Measurements from ENCODE around the gene CNNM3. TPM values are rescaled to one million over a fixed set of nuclear protein-coding genes. Genes with fewer than 3 reads are reported as not detected.
A peak's percentile ranks its signal among the peaks of the same experiment; 100 is the strongest.
"Not testable (repeated sequence)": the region's sequence is repeated elsewhere in the genome, so short reads cannot be mapped to it uniquely, and the experiment has no call there.

CNNM3 gene
- total and polyA plus RNA-seq, 8 donors: 4.6 to 107 (median 10.8) TPM

- H3K36me3 ChIP-seq: peaks cover 10 to 60% (median 53%) of the 10 kb centered on the region in 4 donors
- TF ChIP-seq POLR2A (IDR thresholded peaks at IDR 0.05) (no peak), POLR2AphosphoS5 (IDR thresholded peaks at IDR 0.05) (peak in 1 of 3 donors; percentile 81), EP300 (IDR thresholded peaks at IDR 0.05) (no peak)
- TF ChIP-seq, protein P1, sequence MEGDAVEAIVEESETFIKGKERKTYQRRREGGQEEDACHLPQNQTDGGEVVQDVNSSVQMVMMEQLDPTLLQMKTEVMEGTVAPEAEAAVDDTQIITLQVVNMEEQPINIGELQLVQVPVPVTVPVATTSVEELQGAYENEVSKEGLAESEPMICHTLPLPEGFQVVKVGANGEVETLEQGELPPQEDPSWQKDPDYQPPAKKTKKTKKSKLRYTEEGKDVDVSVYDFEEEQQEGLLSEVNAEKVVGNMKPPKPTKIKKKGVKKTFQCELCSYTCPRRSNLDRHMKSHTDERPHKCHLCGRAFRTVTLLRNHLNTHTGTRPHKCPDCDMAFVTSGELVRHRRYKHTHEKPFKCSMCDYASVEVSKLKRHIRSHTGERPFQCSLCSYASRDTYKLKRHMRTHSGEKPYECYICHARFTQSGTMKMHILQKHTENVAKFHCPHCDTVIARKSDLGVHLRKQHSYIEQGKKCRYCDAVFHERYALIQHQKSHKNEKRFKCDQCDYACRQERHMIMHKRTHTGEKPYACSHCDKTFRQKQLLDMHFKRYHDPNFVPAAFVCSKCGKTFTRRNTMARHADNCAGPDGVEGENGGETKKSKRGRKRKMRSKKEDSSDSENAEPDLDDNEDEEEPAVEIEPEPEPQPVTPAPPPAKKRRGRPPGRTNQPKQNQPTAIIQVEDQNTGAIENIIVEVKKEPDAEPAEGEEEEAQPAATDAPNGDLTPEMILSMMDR (IDR thresholded peaks at IDR 0.05): peak in 5 of 7 experiments; percentile 86 to 95 (median 87)
- no peaks in the 10 kb centered on the region for H3K9me3 ChIP-seq
- H3K4me3 ChIP-seq: no peak overlapping the region
- WGBS, 5 donors: 39 to 48% (median 40%) methylated on average over 10 to 15 of the region's 15 CpGs
- H3K27ac ChIP-seq: peak overlapping the region in 1 of 5 donors; percentile 5
- intact Hi-C loops (cut with DNase I; ENCODE audit: low total_unique reads): no loop called here
- no peaks in the 10 kb centered on the region for H3K27me3 ChIP-seq
- peaks cover 0 to 9% (median 8%) of the 10 kb centered on the region in 4 donors for H3K4me1 ChIP-seq
- DNase-seq: peak; percentile 84 to 90
Observed at GRCh38 chr2:96801005-96801785, 14.9 kb upstream of the CNNM3 start.

- Histone ChIP-seq H3K27ac (no peak overlapping the region), H3K4me1 (peaks cover 0 to 9% (median 8%) of the 10 kb centered on the region in 4 donors), H3K36me3 (peaks cover 10 to 58% (median 51%) of the 10 kb centered on the region in 4 donors), H3K4me3 (no peak overlapping the region), H3K27me3 (no peaks in the 10 kb centered on the region), H3K9me3 (no peaks in the 10 kb centered on the region)
- TF ChIP-seq POLR2A (IDR thresholded peaks at IDR 0.05) (no peak), POLR2AphosphoS5 (IDR thresholded peaks at IDR 0.05) (no peak), EP300 (IDR thresholded peaks at IDR 0.05) (no peak)
- TF ChIP-seq, protein P1 (IDR thresholded peaks at IDR 0.05): no peak
- no peak for DNase-seq
- intact Hi-C loops (cut with DNase I; ENCODE audit: low total_unique reads): no loop called here
- 83 to 89% (median 88%) methylated on average over 8 to 10 of the region's 10 CpGs for WGBS, 5 donors
Observed at GRCh38 chr2:96801786-96802595, 14.1 kb upstream of the CNNM3 start.

DNA sequence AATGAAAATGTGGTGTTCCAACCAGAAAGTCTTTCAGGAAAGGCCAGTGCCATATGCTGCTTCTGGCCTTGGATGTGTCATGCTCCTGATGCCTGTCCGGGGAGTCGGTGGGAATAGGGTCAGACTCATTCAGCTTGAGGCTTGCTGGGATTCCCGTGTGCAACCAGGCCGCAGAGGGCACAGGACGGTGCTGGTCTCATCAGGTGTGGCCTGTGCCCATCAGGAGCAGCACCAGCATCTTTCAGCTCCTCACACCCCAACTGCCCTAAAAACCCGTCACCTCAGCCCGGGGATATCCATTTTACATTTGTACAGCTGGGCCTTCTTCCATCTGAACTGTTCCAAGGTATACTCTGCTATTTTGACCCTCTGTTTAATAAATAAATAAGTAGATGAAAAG, 13.3 kb upstream of the CNNM3 start:
- WGBS, 5 donors: 94 to 97% (median 94%) methylated on average over 7 of the region's 7 CpGs
- intact Hi-C loops (cut with DNase I; ENCODE audit: low total_unique reads): no loop called here
- DNase-seq: no peak
- peaks cover 0 to 9% (median 8%) of the 10 kb centered on the region in 4 donors for H3K4me1 ChIP-seq
- no peak overlapping the region for H3K27ac ChIP-seq
- TF ChIP-seq POLR2A (IDR thresholded peaks at IDR 0.05) (no peak), EP300 (IDR thresholded peaks at IDR 0.05) (no peak)
- TF ChIP-seq, protein P1 (IDR thresholded peaks at IDR 0.05): no peak
- peaks cover 10 to 51% (median 44%) of the 10 kb centered on the region in 4 donors for H3K36me3 ChIP-seq
- H3K4me3 ChIP-seq: no peak overlapping the region
- H3K9me3 ChIP-seq: no peaks in the 10 kb centered on the region
- H3K27me3 ChIP-seq: no peaks in the 10 kb centered on the region

DNA sequence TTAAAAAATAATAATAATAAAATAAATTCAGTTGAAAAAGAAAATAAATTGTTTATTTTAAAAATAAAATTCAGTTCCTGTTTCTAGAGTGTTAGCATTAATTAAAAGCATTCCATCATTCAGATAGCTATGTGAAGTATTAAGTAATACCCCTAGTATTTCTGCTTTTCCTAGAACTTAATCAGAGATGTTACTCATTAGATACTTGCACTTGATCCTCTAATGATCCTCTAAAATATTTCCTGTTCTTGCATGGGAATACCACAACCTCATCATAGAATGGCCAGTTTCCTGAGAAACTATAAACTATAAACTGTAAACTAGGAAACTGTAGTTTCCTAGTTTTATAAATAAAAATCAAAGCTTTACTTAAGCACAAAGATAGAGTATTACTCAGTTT, 11.1 kb upstream of the CNNM3 start:
- peaks cover 0 to 46% (median 38%) of the 10 kb centered on the region in 4 donors for H3K36me3 ChIP-seq
- H3K9me3 ChIP-seq: no peaks in the 10 kb centered on the region
- H3K27ac ChIP-seq: no peak overlapping the region
- TF ChIP-seq POLR2AphosphoS5 (IDR thresholded peaks at IDR 0.05) (no peak), POLR2A (IDR thresholded peaks at IDR 0.05) (no peak), EP300 (IDR thresholded peaks at IDR 0.05) (no peak)
- TF ChIP-seq, protein P1 (IDR thresholded peaks at IDR 0.05): no peak
- intact Hi-C loops (cut with DNase I; ENCODE audit: low total_unique reads): no loop called here
- H3K27me3 ChIP-seq: no peaks in the 10 kb centered on the region
- no peak overlapping the region for H3K4me3 ChIP-seq
- H3K4me1 ChIP-seq: peaks cover 0 to 9% (median 8%) of the 10 kb centered on the region in 4 donors
- no peak for DNase-seq

- H3K4me3 ChIP-seq; H3K27me3 ChIP-seq; DNase-seq; H3K27ac ChIP-seq; H3K9me3 ChIP-seq; H3K4me1 ChIP-seq; intact Hi-C loops (cut with DNase I; ENCODE audit: low total_unique reads): not testable (repeated sequence)
- peaks cover 0 to 50% (median 42%) of the 10 kb centered on the region in 4 donors for H3K36me3 ChIP-seq
- 77 to 90% (median 83%) methylated on average over 11 to 16 of the region's 20 CpGs for WGBS, 5 donors
Observed at GRCh38 chr2:96805946-96806345, 10.1 kb upstream of the CNNM3 start.
